NOMO-1 treated with dmso at 0.1 percent for 144 hours (cell line): ENCODE measurements around the gene SLCO3A1.

Experiments
- DNase-seq: peaks from one replicate; lab custom pipeline; 2025; ENCODE audit not compliant: unreplicated experiment; lab: John Stamatoyannopoulos, UW

Gene SLCO3A1

DNA sequence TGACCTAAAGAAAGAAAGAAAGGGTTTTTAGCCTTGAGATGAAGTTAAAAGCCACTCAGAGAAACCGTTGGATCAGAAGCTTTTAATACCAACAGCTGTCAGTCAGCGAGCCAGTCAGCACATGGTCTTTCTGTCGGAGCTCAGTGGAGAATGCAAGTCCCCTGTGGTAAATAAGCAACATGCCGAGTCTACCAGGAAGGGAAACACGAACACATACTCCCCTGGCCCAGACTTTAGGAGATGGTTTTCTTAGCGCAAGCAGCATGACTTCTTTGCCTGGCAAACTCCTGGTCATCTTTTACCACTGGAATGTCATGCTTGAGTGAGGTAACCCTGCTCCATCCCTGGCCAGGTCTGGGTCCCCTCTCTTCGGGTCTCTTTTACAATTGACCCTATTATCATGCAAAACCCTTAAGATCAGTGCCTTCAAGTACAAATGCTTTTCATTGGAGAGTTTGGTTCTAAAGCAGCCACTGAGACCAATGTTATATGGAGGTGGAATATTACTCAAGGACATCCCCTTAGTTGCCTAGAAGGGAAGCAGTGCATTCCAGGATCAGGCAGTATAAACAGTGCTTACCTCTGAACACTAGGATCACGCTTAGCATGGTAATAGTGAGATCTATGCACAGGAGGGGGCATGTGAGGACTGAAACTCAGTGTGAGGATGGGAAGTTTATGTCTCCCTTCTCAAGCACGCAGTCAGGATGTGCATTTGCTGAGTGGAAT is 28.2 kb downstream of the SLCO3A1 start:
- no peak for DNase-seq

DNA sequence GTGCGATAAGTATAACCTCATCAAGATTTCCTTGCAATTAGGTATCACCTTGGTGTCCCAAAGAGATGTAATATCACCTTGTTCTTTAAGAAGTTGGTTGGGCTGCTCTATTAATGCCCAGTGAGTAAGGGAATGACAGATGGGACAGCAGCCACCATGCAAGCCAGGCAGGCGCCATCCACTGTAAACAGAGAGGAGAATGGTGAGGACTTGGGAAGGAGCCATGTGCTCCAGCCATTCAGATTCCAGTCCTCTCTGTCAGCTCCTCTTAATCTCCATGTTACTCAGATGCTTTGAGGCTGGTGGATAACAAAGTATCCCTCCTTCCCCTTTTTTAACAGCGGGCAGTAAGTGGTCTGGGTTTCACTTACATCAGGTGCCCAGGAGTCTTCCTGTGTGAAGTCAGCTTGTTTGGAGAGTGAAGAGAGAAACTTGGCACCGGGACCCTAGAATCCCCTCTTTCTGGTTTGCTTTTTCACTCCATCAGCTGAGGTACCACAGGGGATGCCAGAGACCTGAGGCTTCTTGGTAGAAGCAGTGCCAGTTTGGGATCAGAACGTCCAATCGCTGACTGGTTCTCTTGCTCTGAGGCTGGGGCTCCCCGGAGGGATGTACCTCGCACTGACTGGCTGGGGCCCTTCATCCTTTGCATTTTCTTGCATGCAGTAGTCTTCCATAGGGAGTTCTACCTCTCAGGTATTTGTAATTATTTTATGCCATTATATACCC is 29.5 kb downstream of the SLCO3A1 start:
- no peak for DNase-seq

DNA sequence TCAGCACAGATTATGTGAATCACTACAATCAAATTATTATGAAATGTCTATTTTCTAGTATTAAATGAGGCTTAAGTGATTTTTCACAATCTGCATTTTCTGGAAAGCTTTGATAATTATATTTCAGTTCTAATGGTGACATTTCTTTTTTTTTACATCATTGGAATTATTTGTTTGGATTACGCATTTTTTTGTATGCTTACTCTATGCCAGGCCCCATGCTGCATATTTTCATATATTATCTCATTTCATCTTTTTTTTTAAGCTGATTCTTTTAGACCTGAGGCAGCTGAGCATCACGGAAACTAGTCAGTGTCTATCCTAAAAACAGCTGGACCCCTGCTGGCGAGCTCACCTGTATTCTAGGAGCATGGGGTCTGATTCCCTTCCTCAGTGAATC is 31.1 kb downstream of the SLCO3A1 start:
- DNase-seq = no peak

DNA sequence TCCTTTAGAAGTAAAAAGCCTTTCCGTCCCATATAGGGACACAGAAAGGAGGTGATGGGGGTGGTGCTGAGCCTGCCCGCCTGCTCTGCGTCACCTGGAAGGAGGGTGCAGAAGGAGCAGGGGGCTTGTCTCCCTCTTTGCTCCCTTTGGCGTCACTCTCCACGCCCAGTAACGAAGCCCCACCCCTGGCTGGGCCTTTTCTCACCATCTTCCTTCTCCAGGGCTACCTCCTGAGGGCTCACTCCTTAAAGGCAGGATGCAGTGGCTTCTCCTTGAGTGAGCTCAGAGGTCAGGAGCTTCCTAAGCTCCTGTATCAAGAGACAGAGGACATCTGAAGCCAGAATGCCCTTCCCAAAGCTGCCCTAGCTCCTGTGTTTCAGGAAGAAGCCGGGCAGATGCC is 31.5 kb downstream of the SLCO3A1 start:
- no peak for DNase-seq

DNA sequence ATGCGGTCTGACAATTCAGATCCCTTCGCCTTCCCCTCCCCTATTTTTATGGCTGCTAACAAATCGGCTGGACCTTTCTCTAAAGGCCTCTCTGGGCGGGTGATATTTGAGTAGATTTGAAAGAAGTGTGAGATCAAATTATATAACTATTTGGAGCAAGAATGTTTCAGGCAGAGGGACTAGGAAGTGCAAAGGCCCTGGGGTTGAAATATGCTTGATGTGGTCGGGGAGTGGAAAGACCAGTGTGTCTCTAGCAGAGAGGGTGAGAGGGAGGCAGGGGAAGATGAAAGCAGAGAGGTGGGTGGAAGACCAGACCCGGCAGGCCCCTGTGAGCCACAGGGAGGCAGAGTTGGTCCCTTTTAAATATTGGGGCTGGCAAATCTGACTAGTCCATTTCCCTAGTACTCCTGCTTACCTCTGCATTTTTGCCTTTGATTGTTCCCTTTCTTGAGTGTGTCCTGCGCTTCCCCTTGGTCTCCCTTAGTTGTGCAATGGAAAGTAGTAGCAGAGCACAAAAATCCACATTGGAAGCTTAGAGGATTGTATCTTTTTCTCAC is 32.3 kb downstream of the SLCO3A1 start:
- DNase-seq = no peak

DNA sequence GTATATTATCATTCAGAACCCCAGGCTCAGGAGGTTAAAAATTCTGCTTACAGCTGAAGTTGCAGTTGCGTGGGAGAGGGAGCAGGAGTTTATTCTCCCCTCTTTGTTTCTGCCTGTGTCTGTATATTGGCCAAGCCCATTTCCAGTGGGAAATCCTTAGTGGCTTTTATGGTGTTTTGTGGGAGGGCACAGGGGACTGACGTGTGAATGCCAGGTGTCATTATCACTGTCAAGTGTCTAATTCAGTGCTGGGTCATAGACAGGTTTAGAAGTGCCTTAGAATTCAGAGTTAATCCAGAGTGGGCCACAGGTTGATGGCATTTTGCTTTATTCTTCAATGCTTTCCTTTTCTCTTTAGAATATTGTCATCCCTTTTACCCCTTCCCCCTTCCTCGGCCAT is 33.4 kb downstream of the SLCO3A1 start:
- DNase-seq = no peak

DNA sequence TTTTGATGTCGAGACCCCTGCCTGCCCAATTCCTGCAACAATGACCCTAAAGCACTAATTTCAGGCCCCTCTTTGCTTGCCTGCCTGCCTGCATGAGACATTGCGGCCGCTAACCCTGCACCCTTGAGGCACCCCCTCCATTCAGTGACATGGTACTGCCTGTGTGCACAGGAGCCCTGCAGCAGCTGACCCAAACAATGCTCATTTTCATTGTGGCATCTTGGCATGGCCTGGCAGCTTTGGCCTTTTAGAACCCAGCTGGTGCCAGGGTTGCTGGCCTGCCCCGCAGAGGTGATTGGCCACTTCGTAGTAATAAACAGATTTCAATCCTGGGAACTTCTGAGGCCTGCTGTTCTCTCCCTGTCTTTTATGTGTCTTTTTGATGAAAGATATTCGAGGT is 33.8 kb downstream of the SLCO3A1 start:
- DNase-seq = no peak

DNA sequence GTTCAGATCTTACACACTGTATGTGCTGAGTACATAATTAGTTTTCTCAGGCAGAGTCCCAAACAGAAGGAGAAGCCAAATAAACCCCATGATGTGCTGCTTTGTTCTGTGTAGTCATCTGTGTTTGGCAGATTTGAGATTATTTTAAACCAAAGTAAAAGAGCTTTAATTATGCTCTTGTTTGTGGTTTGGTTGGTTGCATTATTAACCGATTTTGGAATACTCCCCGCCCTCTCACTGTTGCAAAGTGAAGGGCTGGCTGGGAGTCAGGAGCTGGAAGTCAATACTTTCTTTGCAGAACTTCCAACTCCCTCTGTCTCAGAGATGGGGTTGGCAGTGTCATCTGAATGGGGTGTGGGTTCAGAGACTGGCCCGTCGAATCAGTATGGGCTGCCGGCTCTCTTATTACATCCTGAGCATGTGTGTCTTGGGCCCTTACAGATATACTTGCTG is 34.4 kb downstream of the SLCO3A1 start:
- no peak for DNase-seq

DNA sequence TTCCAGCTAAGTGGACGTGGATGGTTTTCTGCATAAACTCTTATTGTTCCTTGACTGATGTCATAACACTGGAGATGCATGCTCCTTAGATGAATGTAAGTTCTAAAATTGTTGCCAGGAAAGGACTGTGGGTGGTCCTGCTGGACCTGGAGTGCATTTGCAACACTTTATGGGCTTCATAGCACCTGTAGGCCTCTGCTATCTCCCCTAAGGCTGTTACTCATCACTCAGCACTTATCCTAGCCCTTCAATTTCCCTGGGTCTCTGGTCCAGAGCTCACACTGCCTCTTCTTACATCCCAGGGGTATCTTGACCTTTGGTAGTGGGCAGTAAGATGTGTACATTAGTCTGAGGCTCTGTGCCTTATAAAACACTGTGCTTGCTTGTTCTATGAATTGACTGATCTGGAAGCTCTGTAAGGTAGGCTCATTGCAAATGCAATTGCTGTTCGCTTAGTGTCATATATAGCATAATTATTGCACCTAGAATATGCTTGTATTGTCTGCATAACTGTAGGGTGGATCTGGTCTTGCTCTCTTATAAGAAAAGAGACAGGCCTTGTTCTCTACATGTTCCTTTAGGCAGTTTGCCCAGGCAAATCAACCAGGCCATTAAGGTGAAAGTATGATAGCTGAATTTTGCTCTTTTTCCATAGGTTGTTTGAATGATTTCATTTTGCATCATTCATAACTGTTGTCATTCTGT is 35.8 kb downstream of the SLCO3A1 start:
- no peak for DNase-seq

DNA sequence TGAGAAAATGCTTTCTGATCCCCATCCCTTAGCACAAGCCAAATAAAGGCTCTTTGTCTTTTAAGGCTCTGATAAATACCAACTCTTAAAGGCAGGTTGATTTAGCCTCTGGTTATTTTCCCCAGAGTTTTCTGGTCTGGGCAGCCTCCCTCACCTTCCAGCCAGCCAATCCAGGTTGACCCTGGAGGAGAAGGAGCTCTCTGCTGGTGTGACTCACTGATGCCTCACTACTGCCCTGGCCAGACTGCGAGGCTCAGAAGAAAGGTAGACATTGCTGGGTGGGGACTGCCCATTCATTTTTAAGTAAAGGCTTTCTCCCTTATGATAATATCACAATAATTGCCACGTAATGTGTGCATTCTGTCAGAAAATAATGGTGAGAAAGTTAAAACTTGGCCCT is 37.1 kb downstream of the SLCO3A1 start:
- DNase-seq = no peak

DNA sequence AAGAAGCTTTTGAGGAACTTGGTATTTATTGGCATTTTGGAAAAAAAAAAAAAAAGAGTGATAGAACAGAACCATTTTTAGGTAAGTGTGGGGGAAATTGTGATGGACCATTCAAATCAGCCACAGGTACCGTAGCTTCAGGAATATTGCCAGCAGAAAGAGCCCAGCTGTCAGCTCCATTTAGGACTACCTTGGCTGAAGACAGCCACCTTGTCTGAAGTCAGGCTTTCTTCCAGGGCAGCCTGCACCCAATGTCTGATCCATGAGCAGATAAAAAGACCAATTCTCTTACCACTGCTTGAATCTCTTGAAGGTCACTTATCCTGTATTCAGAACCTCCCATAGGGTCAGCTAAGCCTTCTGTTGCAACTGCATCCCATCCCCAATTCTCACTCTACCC is 37.6 kb downstream of the SLCO3A1 start:
- DNase-seq = no peak

DNA sequence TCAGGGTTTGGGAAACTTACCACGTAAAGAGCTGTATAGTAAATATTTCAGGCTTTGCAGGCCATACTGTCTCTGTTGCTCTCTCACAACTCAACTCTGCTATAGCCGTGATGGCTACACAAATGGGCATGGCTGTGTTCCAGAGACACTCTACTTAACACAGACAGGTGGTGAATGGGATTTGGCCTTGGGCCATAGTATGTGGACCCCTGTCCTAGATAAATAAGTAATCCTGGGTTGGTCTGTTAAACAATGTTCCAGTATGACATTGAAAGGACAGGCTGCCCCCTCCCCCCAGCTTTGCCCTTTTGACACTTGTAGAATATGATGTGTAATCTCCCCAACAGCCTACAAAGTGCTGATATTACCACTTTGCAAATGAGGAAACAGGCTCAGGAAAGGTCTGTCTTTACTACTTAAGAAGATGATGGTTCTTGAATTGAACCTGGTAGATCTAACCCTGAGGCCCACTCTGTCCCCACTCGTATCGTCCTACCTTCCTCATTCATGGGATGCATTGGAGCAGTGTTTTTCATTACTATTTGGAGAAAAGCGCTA is 38.4 kb downstream of the SLCO3A1 start:
- no peak for DNase-seq

DNA sequence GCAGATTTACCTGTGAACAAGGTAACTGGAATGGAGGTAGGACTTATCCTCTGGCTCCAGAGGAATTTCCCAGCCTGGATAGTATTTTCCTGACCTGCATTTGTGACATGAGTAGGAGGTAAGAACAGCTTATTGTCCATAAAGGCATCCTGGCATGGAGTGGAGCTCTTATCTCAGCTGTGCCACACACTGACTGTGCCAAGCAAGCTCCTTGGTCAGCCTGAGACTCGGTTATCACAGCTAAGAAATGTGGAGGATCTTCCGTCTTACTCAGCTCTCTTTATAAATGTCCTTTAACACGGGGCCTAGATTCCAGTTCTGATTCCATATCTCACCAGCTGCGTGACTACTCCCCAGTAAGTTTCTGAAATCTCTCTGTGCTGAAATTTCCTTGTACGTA is 38.9 kb downstream of the SLCO3A1 start:
- DNase-seq = no peak

DNA sequence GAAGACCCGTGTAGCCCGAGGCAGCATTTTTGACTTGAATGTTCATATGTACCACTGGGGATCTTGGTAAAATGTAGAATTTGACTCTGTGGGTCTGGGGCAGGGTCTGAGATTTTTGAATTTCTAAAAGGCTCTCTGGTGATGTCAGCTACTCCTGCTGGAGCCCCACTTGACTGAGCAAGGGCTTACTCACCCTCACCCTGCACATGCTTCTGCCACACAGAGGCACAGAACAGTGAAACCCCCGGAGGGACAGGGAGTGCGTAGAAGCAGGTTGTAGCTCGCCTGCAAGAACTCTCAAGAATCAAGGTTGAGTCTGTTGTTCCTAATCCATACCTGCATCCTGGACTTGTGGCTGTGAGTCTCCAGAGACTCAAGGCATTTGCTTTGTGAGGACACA is 41.1 kb downstream of the SLCO3A1 start:
- DNase-seq = no peak

DNA sequence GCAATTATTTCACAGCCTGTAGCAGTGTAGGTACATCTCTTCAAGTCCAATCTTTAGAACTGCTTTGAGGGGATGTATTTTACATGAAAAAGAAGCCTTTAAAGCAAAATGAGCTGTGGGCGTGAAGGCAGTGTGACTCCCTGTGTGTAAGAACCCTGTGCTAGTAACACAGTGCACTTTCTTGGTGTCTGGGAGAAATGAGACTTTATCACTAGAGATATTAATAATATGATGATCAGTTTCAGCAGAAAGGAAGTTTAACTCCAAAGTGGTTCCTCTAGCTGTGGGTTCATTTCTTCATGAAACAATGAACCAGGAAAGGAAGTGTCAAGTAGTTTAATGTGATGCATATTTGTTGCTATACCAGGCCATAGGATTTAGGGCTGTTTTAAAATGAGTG is 41.5 kb downstream of the SLCO3A1 start:
- DNase-seq = no peak

DNA sequence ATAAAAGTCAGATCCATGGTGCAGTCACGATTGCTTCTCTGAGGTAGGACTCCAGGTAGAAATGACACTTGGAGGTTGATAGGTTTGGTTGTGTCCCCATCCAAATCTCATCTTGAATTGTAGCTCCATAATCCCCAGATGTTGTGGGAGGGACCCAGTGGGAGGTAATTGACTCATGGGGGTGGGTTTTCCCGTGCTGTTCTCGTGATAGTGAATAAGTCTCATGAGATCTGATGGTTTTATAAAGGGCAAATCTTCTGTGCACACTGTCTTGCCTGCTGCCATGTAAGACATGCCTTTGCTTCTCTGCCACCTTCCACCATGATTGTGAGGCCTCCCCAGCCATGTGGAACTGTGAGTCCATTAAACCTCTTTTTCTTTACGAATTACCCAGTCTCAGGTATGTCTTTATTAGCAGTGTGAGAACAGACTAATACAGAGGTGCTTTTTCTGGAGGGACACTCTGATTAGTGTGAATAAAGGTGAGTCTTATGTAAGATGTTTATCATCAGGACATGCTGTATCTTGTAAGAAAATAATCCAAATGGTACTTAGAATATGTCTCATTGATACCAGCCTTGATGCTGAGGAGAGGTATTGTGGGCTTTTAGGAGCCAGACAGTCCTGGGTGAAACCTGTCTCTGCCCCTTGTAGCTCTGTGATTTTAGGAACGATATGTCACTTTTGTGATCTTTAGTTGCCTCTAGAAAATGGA is 43.0 kb downstream of the SLCO3A1 start:
- no peak for DNase-seq

DNA sequence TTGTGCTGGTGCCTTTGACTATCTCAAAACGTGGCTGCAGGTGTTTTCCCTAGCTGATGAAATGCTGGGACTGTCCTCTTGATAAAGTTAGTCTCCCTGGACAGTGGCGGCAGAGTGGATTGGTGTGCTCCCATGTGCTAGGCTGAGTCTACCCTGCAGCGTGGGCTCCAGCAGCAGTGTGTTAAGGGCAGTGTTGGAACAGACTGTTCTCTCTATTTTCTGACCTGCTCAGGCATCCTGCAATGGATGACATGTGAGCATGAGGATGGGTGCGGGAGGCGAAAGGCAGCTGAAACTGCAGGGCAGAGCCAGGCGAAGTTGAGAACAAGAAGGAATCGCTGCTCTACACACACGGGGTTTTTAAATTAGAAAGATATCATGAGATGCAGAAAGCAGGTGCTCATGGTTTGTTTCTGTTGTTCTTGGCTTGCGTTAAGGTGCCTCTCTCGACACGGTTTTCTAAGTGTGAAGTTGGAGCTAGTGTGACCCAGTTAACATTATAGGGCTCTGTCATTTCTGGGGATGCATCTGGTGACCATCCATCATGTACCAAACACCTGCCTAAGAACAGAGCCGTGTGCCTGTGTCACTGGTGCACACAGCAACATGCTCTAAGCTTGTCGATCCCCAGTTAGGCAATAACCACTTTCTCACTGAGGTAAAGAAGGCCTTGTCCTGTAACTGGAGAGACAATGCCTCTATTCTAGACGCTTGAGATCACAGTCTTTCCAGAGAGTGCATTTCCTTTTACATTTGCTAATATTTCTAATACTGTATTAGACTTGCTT is 44.3 kb downstream of the SLCO3A1 start:
- DNase-seq = no peak

DNA sequence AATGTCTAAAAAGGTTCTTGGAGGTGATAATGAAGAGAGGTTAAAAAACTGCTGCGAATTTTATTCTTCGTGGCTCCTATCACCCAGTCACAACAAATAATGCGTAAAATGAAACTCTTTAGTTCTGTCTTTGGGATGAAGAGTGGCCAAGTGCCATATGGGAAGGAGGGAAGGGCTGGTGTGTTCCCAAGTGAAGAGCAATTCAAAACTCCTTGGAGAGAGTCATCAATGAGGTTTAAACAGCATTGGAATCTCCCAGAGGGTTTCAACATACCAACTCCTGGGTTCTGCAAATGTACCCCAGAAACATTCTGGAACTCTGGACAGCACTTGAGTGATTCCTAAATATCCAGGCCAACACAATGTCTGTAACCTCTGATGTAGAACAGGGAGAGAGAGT is 45.3 kb downstream of the SLCO3A1 start:
- no peak for DNase-seq

DNA sequence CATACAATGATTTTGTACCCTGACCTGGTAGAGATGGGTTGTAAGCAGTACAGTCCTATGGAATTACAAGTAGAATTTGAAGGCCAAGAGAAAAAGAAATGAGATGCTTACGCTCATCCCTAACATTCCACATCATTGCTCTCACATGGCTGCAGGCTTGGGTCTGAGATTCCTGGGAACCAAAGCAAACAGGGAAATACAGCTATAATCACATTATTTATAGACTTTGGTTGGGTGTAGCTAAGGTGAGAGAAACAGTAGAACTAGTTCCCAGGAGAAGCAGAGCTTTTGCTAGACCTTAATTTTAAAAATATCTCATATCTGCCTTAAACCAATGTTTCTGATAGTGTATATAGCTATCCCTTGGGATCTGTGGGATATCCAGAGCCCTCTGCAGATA is 51.4 kb downstream of the SLCO3A1 start:
- DNase-seq = no peak

DNA sequence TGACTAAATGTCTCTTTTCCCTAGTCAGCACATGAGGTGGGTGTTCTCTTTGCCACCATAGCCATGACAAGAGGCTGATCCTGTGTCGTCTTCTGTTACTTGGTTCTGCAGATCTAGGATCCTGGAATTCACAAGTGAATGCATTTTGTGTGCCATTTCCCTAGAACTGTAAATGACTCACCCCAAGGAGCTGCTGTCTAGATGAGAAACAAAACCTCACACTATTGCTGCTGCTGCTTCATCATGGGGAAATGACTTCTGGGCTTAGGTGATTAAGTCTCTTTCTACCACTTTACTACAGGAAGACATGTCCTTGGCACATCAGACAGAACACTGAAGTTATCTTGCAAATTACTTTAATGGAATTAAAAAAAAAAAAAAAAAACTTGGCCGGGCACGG is 54.9 kb downstream of the SLCO3A1 start:
- no peak for DNase-seq
